Liver (tissue), 9 donors: ENCODE measurements around the gene LTV1. TPM values are rescaled to one million over a fixed set of nuclear protein-coding genes. Genes with fewer than 3 reads are reported as not detected.

ENCODE experiments used
- DNase-seq: peaks from one replicate; pipeline ENCODE4 v3.0.0-alpha.2; 2017; ENCODE audit warnings: low spot score
- H3K27ac ChIP-seq, 2 donors: one replicate each; pipeline ENCODE4 v1.7.0; 2013; ENCODE audit warnings: inconsistent platforms in 2 of 2, low read length in 2 of 2, control low read depth in 1 of 2, low read depth in 1 of 2, mild to moderate bottlenecking in 1 of 2
- H3K27me3 ChIP-seq, 4 donors: one replicate each; pipeline versions ENCODE4 v1.6.1 to v1.7.0; 2013; ENCODE audit warnings: low read length in 3 of 4, inconsistent platforms in 1 of 4, mild to moderate bottlenecking in 1 of 4, moderate library complexity in 1 of 4; ENCODE audit not compliant: control insufficient read depth in 4 of 4, insufficient read depth in 4 of 4
- H3K36me3 ChIP-seq, 4 donors: one replicate each; pipeline versions ENCODE4 v1.6.1 to v1.7.0; 2013; ENCODE audit warnings: low read length in 3 of 4, mild to moderate bottlenecking in 3 of 4, low read depth in 1 of 4, moderate library complexity in 1 of 4; ENCODE audit not compliant: control insufficient read depth in 4 of 4, insufficient read depth in 3 of 4
- H3K4me1 ChIP-seq, 4 donors: one replicate each; pipeline versions ENCODE4 v1.6.1 to v1.7.0; 2013; ENCODE audit warnings: low read length in 3 of 4, mild to moderate bottlenecking in 3 of 4, moderate library complexity in 1 of 4; ENCODE audit not compliant: control insufficient read depth in 4 of 4, insufficient read depth in 4 of 4
- H3K4me3 ChIP-seq, 3 donors: one replicate each; pipeline versions ENCODE4 v1.6.1 to v1.7.0; 2013; ENCODE audit warnings: low read length in 3 of 3, control low read depth in 1 of 3, low read depth in 1 of 3, mild to moderate bottlenecking in 1 of 3
- H3K9ac ChIP-seq, 2 donors: one replicate each; pipeline ENCODE4 v1.7.0; 2013; ENCODE audit warnings: low read length in 2 of 2, mild to moderate bottlenecking in 2 of 2, moderate library complexity in 2 of 2, control low read depth in 1 of 2, low read depth in 1 of 2
- H3K9me3 ChIP-seq, 4 donors: one replicate each; pipeline versions ENCODE4 v1.6.1 to v1.7.0; 2013; ENCODE audit warnings: low read length in 3 of 4; ENCODE audit not compliant: control insufficient read depth in 4 of 4
- CTCF ChIP-seq: fragments of 150-350 bp; IDR thresholded peaks from 2 replicates; pipeline ENCODE4 v1.5.1; 2017; ENCODE audit warnings: improper control_type of control experiment, low read depth, low read length; ENCODE audit not compliant: missing input control
- EGR1 ChIP-seq, 2 donors: IDR thresholded peaks; 2 replicates each; pipeline ENCODE4 v1.6.1; 2016 to 2018; ENCODE audit warnings: antibody characterized with exemption in 2 of 2, low read depth in 2 of 2
- FOXA2 ChIP-seq: IDR thresholded peaks from 2 replicates; pipeline ENCODE4 v1.6.1; 2016; ENCODE audit warnings: antibody characterized with exemption
- HNF4A ChIP-seq, 2 donors: conservative IDR thresholded peaks; 2 replicates each; pipeline ENCODE4 v1.6.1; 2016; ENCODE audit warnings: antibody characterized with exemption in 2 of 2, mild to moderate bottlenecking in 2 of 2
- HNF4G ChIP-seq: IDR thresholded peaks from 2 replicates; pipeline ENCODE4 v1.6.1; 2016; ENCODE audit warnings: antibody characterized with exemption
- JUND ChIP-seq, 2 donors: IDR thresholded peaks; 2 replicates each; pipeline ENCODE4 v1.6.1; 2016; ENCODE audit warnings: antibody characterized with exemption in 2 of 2
- MAX ChIP-seq: IDR thresholded peaks from 2 replicates; pipeline ENCODE4 v1.6.1; 2016; ENCODE audit warnings: antibody characterized with exemption
- NR2F2 ChIP-seq: IDR thresholded peaks from 2 replicates; pipeline ENCODE4 v1.6.1; 2016; ENCODE audit warnings: antibody characterized with exemption
- RAD21 ChIP-seq, 2 donors: IDR thresholded peaks; 2 replicates each; pipeline ENCODE4 v1.6.1; 2016; ENCODE audit warnings: antibody characterized with exemption in 2 of 2, mild to moderate bottlenecking in 2 of 2
- RXRA ChIP-seq, 2 donors: IDR thresholded peaks; 2 replicates each; pipeline ENCODE4 v1.6.1; 2017 to 2018; ENCODE audit warnings: antibody characterized with exemption in 2 of 2, mild to moderate bottlenecking in 1 of 2
- SP1 ChIP-seq: IDR thresholded peaks from 2 replicates; pipeline ENCODE4 v1.6.1; 2018; ENCODE audit warnings: antibody characterized with exemption, mild to moderate bottlenecking
- TAF1 ChIP-seq: conservative IDR thresholded peaks from 2 replicates; pipeline ENCODE4 v1.6.1; 2016; ENCODE audit warnings: antibody characterized with exemption, mild to moderate bottlenecking
- YY1 ChIP-seq: IDR thresholded peaks from 2 replicates; pipeline ENCODE4 v1.6.1; 2016; ENCODE audit warnings: antibody characterized with exemption, mild to moderate bottlenecking
- WGBS: extraction: QIAGEN DNeasy Blood & Tissue Kit; methylation state at CpG from one replicate; pipeline ENCODE4 v1.1.7; 2013; 5-methylcytosine and 5-hydroxymethylcytosine counted together
- polyA plus RNA-seq, 2 donors: library from polyadenylated mRNA; stranded (reverse) in 1 of 2; unstranded in 1 of 2; fragments of 200-250 nt in 1 of 2; fragments of >200 nt in 1 of 2; fragmentation: Nextera tagmentation in 1 of 2; extraction: Ambion mirVana in 1 of 2; gene quantifications; one replicate each; pipeline versions ENCODE4 v1.2.1 to v1.2.3, GENCODE V29; 2013 to 2015
- total RNA-seq, 2 donors: library from RNA; depleted of rRNA; stranded (reverse); fragments of >200 nt; gene quantifications; one replicate each; pipeline ENCODE4 v1.2.3, GENCODE V29; 2014
- TF ChIP-seq, protein P1 (sequence below): IDR thresholded peaks from 2 replicates; pipeline ENCODE4 v1.6.1; 2016; ENCODE audit warnings: antibody characterized with exemption
- TF ChIP-seq, protein P2 (sequence below): IDR thresholded peaks from 2 replicates; pipeline ENCODE4 v1.6.1; 2016; ENCODE audit warnings: antibody characterized with exemption
- donor health status: healthy.
- donor health status: healthy.
- donor health status: healthy.
- donor health status: healthy.
- donor health status: healthy.

The LTV1 gene
- total and polyA plus RNA-seq, 4 donors: 8.7 to 14.5 (median 13.1) TPM

GRCh38 chr6:143821359-143821758 lies 21.8 kb upstream of the LTV1 start:
- peaks cover 0 to 8% (median 0%) of the 10 kb centered on the region in 4 donors for H3K36me3 ChIP-seq
- 87% methylated on average over 6 of the region's 6 CpGs for WGBS
- no peak for DNase-seq

DNA sequence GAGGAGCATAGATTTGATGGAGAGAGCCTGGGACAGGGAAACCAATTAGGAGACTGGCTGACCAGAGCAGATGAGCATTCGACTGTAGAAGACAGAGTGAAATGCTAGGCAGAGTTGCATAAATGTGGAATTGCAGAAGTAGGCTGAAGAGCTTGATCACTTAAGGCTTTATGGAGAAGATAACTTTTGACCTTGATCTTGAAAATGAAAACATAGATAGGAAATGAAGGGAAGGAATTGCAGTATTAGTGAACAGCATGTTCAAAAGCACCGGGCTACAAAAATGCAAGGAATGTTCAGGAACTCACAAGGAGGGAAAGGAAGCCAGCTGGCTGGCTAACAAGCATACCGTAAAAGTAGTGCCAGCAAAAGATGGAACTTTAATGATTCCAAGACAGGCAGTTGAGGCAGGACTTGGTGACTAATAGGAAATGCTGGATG lies 20.5 kb upstream of the LTV1 start:
- Histone ChIP-seq H3K4me3 (no peak overlapping the region), H3K36me3 (peaks cover 0 to 11% (median 0%) of the 10 kb centered on the region in 4 donors), H3K9ac (no peak overlapping the region), H3K27ac (no peak overlapping the region), H3K9me3 (no peaks in the 10 kb centered on the region), H3K27me3 (no peaks in the 10 kb centered on the region), H3K4me1 (no peaks in the 10 kb centered on the region)
- TF ChIP-seq, protein P1, sequence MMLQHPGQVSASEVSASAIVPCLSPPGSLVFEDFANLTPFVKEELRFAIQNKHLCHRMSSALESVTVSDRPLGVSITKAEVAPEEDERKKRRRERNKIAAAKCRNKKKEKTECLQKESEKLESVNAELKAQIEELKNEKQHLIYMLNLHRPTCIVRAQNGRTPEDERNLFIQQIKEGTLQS: no peak
- TF ChIP-seq RAD21 (IDR thresholded peaks at IDR 0.05) (no peak), MAX (no peak), HNF4A (conservative IDR thresholded peaks at IDR 0.05) (no peak), TAF1 (no peak), EGR1 (IDR thresholded peaks at IDR 0.05; ENCODE audit: low read depth in 2 of 2) (no peak)
- TF ChIP-seq, protein P2, sequence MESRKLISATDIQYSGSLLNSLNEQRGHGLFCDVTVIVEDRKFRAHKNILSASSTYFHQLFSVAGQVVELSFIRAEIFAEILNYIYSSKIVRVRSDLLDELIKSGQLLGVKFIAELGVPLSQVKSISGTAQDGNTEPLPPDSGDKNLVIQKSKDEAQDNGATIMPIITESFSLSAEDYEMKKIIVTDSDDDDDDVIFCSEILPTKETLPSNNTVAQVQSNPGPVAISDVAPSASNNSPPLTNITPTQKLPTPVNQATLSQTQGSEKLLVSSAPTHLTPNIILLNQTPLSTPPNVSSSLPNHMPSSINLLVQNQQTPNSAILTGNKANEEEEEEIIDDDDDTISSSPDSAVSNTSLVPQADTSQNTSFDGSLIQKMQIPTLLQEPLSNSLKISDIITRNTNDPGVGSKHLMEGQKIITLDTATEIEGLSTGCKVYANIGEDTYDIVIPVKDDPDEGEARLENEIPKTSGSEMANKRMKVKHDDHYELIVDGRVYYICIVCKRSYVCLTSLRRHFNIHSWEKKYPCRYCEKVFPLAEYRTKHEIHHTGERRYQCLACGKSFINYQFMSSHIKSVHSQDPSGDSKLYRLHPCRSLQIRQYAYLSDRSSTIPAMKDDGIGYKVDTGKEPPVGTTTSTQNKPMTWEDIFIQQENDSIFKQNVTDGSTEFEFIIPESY: no peak
- no peak for DNase-seq
- 77% methylated on average over 3 of the region's 3 CpGs for WGBS

More at GRCh38 chr6:143821359-143821758, 21.8 kb upstream of the LTV1 start:
- H3K27ac ChIP-seq: no peak overlapping the region
- H3K9ac ChIP-seq: no peak overlapping the region
- H3K4me1 ChIP-seq: no peaks in the 10 kb centered on the region
- no peaks in the 10 kb centered on the region for H3K27me3 ChIP-seq
- no peak overlapping the region for H3K4me3 ChIP-seq
- TF ChIP-seq MAX: no peak
- TF ChIP-seq YY1: no peak
- TF ChIP-seq, protein P1: no peak
- no peak for TF ChIP-seq SP1
- H3K9me3 ChIP-seq: no peaks in the 10 kb centered on the region

GRCh38 chr6:143823548-143823947 lies 19.6 kb upstream of the LTV1 start:
- 84% methylated on average over 6 of the region's 6 CpGs for WGBS
- H3K27me3 ChIP-seq: no peaks in the 10 kb centered on the region
- H3K36me3 ChIP-seq: peaks cover 0 to 11% (median 0%) of the 10 kb centered on the region in 4 donors
- DNase-seq: no peak
- H3K4me3 ChIP-seq: no peak overlapping the region
- H3K4me1 ChIP-seq: no peaks in the 10 kb centered on the region
- H3K9me3 ChIP-seq: no peaks in the 10 kb centered on the region
- TF ChIP-seq CTCF (no peak), RXRA (IDR thresholded peaks at IDR 0.05) (no peak), JUND (IDR thresholded peaks at IDR 0.05) (no peak), FOXA2 (no peak), RAD21 (IDR thresholded peaks at IDR 0.05) (no peak), NR2F2 (no peak), MAX (no peak), HNF4G (no peak)
- TF ChIP-seq, protein P2: no peak
- TF ChIP-seq, protein P1: no peak
- H3K9ac ChIP-seq: no peak overlapping the region
- H3K27ac ChIP-seq: no peak overlapping the region
